ENCODE data around the gene ZNF423.

The ZNF423 gene

DNA sequence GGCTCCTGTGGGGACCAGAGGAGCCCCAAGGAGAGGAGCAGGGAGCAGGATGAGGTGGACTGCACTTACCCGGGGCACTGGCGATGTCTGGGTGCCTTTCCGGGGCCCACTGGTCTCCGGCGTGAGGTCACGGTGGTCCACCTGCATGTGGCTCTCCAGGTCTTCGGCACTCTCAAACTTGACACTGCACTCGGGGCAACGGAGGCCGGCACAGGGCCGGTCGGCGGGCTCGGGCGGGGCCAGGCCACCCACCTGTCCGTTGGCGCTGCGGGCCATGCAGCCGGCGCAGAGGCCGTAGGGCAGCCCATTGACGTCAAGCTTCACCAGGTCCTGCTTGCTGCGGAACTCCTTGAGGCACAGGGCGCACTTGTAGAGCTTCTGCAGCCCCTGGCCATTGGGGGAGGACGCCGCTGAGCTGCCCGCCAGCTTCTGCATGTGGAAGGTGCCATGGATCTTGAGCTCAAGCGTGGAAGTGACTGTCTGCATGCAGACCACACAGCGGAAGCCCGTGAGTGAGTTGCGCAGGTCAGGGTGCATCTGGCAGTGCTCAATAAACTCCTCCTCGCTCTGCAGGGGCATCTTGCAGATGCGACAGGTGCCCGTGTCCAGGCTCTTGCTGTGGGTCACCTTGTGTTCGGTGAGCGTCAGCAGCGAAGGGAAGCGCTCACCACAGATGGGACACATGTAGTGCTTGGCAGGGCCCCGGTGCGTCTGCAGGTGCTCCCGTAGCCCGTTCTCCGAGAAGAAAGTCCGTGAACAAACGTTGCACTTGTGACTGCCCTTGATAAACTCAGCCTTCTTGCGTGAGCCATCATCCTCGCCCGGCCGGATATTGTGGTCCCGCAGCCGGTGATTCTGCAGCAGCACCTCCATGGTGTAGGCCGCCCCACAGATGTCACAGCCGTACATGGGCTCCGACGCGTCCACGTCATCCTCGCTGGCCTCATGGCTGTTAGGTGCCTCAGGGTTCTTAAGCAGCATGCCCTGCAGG is 220.0 kb downstream of the ZNF423 start:
- no peak for DNase-seq (ENCODE audit: low read depth)
- H3K4me3 ChIP-seq (ENCODE audit: low read depth, low read length), result no peak overlapping the region
- TF ChIP-seq CTCF (IDR thresholded peaks at IDR 0.05; ENCODE audit: insufficient read depth, low read depth, low read length, missing control alignments), result no peak

DNA sequence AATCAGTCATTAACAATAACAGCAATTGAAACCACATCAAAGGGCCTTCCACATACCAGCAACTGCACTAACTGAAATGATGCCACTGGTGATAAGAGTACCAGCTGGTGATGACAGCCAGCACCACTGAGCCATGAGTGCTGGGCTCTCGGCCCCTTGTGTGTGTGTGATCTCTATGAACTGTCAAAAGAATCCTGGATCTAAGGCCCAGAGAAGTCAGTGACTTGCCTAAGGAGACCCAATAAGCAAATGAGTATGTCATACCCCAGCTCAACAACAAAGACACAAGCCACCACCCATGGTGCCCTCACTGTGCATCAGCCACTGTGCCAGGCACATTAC is 220.9 kb downstream of the ZNF423 start:
- no peak overlapping the region for H3K4me3 ChIP-seq (ENCODE audit: low read depth, low read length)
- DNase-seq (ENCODE audit: low read depth), result no peak
- TF ChIP-seq CTCF (IDR thresholded peaks at IDR 0.05; ENCODE audit: insufficient read depth, low read depth, low read length, missing control alignments), result no peak

DNA sequence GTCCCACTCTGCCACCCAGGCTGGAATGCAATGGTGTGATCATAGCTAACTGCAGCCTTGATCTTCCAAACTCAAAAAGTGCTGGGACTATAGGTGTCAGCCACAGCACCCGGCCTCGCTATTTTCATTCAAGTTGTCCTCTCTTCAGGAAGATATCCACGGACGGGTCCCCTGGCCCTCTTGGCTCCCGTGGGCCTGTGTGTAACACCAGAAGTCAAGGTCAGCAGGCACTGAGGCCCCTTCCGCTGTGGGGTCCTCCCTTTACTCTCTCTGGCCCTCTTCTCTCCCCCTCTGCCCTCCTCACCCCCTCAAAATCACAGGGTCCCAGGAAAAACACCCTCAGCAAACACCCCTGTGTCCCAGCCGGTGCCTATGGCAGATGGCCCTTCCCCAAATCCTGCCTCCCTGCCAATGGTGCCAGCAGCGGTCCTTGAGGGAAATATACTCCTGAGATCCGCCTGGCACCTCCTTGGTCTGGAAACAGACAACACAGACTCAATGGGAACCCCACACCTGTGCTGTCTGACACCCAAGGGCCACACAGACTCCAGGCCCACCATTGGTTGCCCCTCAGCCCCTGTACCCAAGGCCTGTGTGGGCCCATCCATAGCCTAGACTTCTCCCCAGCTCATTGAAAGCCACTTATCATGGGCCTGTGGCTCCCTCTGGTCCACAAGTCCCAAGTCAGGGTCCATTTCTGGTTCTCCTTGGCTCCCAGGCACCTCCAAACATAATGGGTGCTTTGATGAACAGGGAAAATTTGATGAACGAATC is 221.5 kb downstream of the ZNF423 start:
- H3K4me3 ChIP-seq (ENCODE audit: low read depth, low read length), result no peak overlapping the region
- TF ChIP-seq CTCF (IDR thresholded peaks at IDR 0.05; ENCODE audit: insufficient read depth, low read depth, low read length, missing control alignments), result no peak
- no peak for DNase-seq (ENCODE audit: low read depth)

DNA sequence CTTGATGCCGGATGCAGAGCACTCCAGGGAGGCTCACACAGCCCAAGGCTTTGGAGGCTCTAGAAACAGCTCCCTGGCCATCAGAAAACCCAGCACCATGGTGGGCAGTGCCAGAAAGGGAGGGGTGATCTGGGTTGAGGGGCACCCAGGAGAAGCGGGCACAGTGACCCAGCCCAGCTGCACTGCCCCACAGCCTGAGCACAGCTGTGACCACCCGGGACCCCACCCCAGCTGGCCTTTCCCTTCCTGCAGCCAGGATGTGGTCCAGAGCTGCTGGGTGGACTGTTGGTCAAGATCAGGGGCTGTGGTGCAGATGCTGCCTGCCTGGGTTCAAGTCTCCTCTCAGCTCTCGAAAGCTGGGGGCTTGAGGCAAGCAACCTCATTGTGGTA is 223.1 kb downstream of the ZNF423 start:
- no peak for DNase-seq (ENCODE audit: low read depth)
- no peak for TF ChIP-seq CTCF (IDR thresholded peaks at IDR 0.05; ENCODE audit: insufficient read depth, low read depth, low read length, missing control alignments)
- H3K4me3 ChIP-seq (ENCODE audit: low read depth, low read length), result no peak overlapping the region

- peak; percentile 18 for DNase-seq (ENCODE audit: low read depth)
- H3K4me3 ChIP-seq (ENCODE audit: low read depth, low read length), result no peak overlapping the region
- no peak for TF ChIP-seq CTCF (IDR thresholded peaks at IDR 0.05; ENCODE audit: insufficient read depth, low read depth, low read length, missing control alignments)
Measured at GRCh38 chr16:49632086-49632794, 223.7 kb downstream of the ZNF423 start.

GRCh38 chr16:49631187-49632041 is 224.5 kb downstream of the ZNF423 start:
- no peak overlapping the region for H3K4me3 ChIP-seq (ENCODE audit: low read depth, low read length)
- TF ChIP-seq CTCF (IDR thresholded peaks at IDR 0.05; ENCODE audit: insufficient read depth, low read depth, low read length, missing control alignments), result no peak
- no peak for DNase-seq (ENCODE audit: low read depth)
